A673 (cell line): ENCODE results near the gene RERE.

Experiments
- EZH2 ChIP-seq: fragments of 200-600 bp; sonication (generic); IDR thresholded peaks from 2 replicates; pipeline ENCODE4 v1.6.1; 2017; ENCODE audit warnings: borderline replicate concordance, low read depth, mild to moderate bottlenecking, mixed read lengths, antibody characterized with exemption, low read length; ENCODE audit not compliant: poor library complexity, severe bottlenecking
- TF ChIP-seq, protein P1 (sequence below): fragments of 300-800, 200-600 bp; sonication (generic); conservative IDR thresholded peaks from 2 replicates; pipeline ENCODE4 v1.5.1; 2017; ENCODE audit warnings: low read depth, mild to moderate bottlenecking, antibody characterized with exemption, low read length, moderate library complexity, mixed read lengths

DNA sequence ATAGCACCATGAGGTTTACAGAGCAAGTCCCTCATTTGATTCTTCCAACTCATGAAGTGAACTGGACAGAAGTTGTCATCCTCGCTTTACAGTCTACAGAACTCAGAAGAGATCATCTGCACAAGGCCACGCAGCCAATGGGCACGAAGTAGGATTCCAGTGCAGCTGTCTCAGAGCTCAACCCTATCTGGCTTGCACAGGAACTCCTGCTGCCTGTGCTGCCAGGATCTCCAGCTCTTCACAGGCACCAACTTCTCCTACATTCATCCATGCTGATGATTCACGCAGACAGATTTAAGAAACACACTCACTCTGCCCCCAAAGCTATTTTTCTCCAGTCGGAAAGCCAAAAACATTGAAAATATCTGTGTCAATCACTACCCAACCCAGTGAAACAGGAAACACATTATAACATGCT, 157.0 kb downstream of the RERE start:
- TF ChIP-seq, protein P1, sequence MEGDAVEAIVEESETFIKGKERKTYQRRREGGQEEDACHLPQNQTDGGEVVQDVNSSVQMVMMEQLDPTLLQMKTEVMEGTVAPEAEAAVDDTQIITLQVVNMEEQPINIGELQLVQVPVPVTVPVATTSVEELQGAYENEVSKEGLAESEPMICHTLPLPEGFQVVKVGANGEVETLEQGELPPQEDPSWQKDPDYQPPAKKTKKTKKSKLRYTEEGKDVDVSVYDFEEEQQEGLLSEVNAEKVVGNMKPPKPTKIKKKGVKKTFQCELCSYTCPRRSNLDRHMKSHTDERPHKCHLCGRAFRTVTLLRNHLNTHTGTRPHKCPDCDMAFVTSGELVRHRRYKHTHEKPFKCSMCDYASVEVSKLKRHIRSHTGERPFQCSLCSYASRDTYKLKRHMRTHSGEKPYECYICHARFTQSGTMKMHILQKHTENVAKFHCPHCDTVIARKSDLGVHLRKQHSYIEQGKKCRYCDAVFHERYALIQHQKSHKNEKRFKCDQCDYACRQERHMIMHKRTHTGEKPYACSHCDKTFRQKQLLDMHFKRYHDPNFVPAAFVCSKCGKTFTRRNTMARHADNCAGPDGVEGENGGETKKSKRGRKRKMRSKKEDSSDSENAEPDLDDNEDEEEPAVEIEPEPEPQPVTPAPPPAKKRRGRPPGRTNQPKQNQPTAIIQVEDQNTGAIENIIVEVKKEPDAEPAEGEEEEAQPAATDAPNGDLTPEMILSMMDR = no peak
- no peak for TF ChIP-seq EZH2
